Spleen (tissue), 11 donors: ENCODE measurements around the gene ZNF106. TPM values are rescaled to one million over a fixed set of nuclear protein-coding genes. Genes with fewer than 3 reads are reported as not detected.
A peak's percentile ranks its signal among the peaks of the same experiment; 100 is the strongest.

Source experiments
- DNase-seq: peaks from one replicate; pipeline ENCODE4 v3.0.0-alpha.2; 2020
- H3K27ac ChIP-seq, 8 donors: fragments of 200-600 bp; sonication (generic) in 7 of 8; 1 replicate in 4 of 8; 2 replicates in 4 of 8; pipeline versions ENCODE4 v1.5.0 to v1.8.0; 2016 to 2021; ENCODE audit warnings: inconsistent platforms in 4 of 8, mild to moderate bottlenecking in 4 of 8, moderate library complexity in 1 of 8
- H3K27me3 ChIP-seq, 7 donors: fragments of 200-600 bp; sonication (generic) in 6 of 7; replicated peaks in 1 of 7; 1 replicate in 4 of 7; 2 replicates in 3 of 7; pipeline versions ENCODE4 v1.5.0 to v1.8.0; 2016 to 2021; ENCODE audit warnings: inconsistent platforms in 3 of 7, mild to moderate bottlenecking in 1 of 7
- H3K36me3 ChIP-seq, 6 donors: fragments of 200-600 bp; sonication (generic) in 5 of 6; 1 replicate in 4 of 6; 2 replicates in 2 of 6; pipeline versions ENCODE4 v1.5.0 to v1.8.0; 2016 to 2021; ENCODE audit warnings: inconsistent platforms in 2 of 6
- H3K4me1 ChIP-seq, 6 donors: fragments of 200-600 bp; sonication (generic) in 5 of 6; 1 replicate in 3 of 6; 2 replicates in 3 of 6; pipeline versions ENCODE4 v1.5.0 to v1.8.0; 2016 to 2021; ENCODE audit warnings: inconsistent platforms in 3 of 6
- H3K4me3 ChIP-seq, 8 donors: fragments of 200-600 bp; sonication (generic) in 7 of 8; 1 replicate in 4 of 8; 2 replicates in 4 of 8; pipeline versions ENCODE4 v1.5.0 to v1.8.0; 2016 to 2021; ENCODE audit warnings: inconsistent platforms in 4 of 8, mild to moderate bottlenecking in 4 of 8, moderate library complexity in 2 of 8
- H3K9me3 ChIP-seq, 8 donors: fragments of 200-600 bp; sonication (generic) in 7 of 8; 1 replicate in 4 of 8; 2 replicates in 4 of 8; pipeline versions ENCODE4 v1.5.0 to v1.8.0; 2016 to 2021; ENCODE audit warnings: inconsistent platforms in 4 of 8
- CTCF ChIP-seq, 11 experiments: fragments of 200-600 bp in 7 of 11; fragments of 450-650 bp in 4 of 11; sonication (generic) in 4 of 11; IDR thresholded peaks in 8 of 11; conservative IDR thresholded peaks in 3 of 11; 1 replicate in 7 of 11; 2 replicates in 4 of 11; pipeline versions ENCODE4 v1.4.0 to v1.8.0; 2016 to 2021; ENCODE audit warnings: antibody characterized with exemption in 11 of 11, inconsistent platforms in 4 of 11, mild to moderate bottlenecking in 1 of 11
- POLR2A ChIP-seq, 3 donors: fragments of 450-650 bp; IDR thresholded peaks; one replicate each; pipeline ENCODE4 v1.5.1; 2017; ENCODE audit warnings: antibody characterized with exemption in 3 of 3, mild to moderate bottlenecking in 1 of 3
- POLR2AphosphoS5 ChIP-seq, 3 donors: sonication (generic); formaldehyde crosslinking; IDR thresholded peaks; one replicate each; pipeline ENCODE4 v1.5.1; 2017; ENCODE audit warnings: antibody characterized with exemption in 3 of 3
- WGBS, 5 donors: extraction: QIAGEN DNeasy Blood & Tissue Kit in 3 of 5; methylation state at CpG; one replicate each; pipeline versions ENCODE4 v1.1.5 to v1.1.7; 2013 to 2018; 5-methylcytosine and 5-hydroxymethylcytosine counted together
- intact Hi-C: fragments of 100-400 bp; cut with DNase I; formaldehyde crosslinking; loops from one replicate; pipeline ENCODE4 v1.15.0; 2023; ENCODE audit warnings: low total_unique reads
- polyA plus RNA-seq, 3 donors: library from polyadenylated mRNA; stranded (reverse); fragments of 200-250 nt; gene quantifications; one replicate each; pipeline ENCODE4 v1.2.1, GENCODE V29; 2013
- total RNA-seq, 7 donors: library from RNA; depleted of rRNA in 3 of 7; stranded (reverse); fragments of >200 nt in 3 of 7; fragmentation: NEBNext Ultra II Directional in 4 of 7; extraction: Animal tissue kit (Norgen Biotek cat#: 25700) in 4 of 7; gene quantifications; one replicate each; pipeline versions ENCODE4 v1.1.0 to v1.2.1, GENCODE V29; 2016 to 2021
- donor health status: healthy with polysubstance abuse.
- donor health status: DM: no; HTN: no; CAD: no; lungs with moderate emphysema.
- donor health status: DM: no; HTN: no; CAD: no.
- donor health status: Bipolar disorder and iron deficiency.
- donor health status: healthy.
- donor health status: DM: no; HTN: no; CAD: no.
- donor health status: DM: yes; HTN: yes; CAD: no.

The ZNF106 gene
- total and polyA plus RNA-seq, 10 donors: 4.6 to 93.3 (median 71.3) TPM

DNA sequence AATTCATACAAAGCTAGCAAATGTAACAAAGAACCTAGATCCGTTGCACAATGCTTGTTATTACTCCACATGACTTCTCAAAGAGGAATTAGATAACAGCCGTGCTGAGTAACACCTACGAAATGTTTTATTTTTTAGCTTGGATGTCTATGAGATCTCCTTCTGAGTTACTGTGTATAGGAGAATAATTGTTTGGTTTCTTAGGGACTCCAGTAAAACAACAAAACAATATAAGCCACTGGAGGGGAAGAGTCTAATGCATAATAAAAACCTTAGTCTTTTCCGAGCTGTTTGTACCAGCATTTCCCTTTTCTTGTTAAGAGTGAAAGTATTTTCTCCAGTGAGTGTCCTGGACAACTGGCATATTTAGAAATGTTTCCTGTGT is 20.1 kb upstream of the ZNF106 start:
- WGBS, 5 donors: 25 to 44% (median 32%) methylated on average over 4 of the region's 4 CpGs
- no peak for DNase-seq
- H3K4me3 ChIP-seq: peak overlapping the region in 3 of 8 donors; percentile 2 to 50 (median 21)
- no peaks in the 10 kb centered on the region for H3K27me3 ChIP-seq
- peaks cover 6 to 62% (median 36%) of the 10 kb centered on the region in 6 donors for H3K4me1 ChIP-seq
- no peaks in the 10 kb centered on the region for H3K9me3 ChIP-seq
- no peak for TF ChIP-seq POLR2A (IDR thresholded peaks at IDR 0.05)
- no peak for TF ChIP-seq CTCF (IDR thresholded peaks at IDR 0.05 in 8 of 11, conservative IDR thresholded peaks at IDR 0.05 in 3 of 11)
- TF ChIP-seq POLR2AphosphoS5 (IDR thresholded peaks at IDR 0.05): no peak
- peak overlapping the region; percentile 37 to 86 (median 79) for H3K27ac ChIP-seq
- H3K36me3 ChIP-seq: peaks cover 0 to 63% (median 28%) of the 10 kb centered on the region in 6 donors
- intact Hi-C loops: no loop called here

DNA sequence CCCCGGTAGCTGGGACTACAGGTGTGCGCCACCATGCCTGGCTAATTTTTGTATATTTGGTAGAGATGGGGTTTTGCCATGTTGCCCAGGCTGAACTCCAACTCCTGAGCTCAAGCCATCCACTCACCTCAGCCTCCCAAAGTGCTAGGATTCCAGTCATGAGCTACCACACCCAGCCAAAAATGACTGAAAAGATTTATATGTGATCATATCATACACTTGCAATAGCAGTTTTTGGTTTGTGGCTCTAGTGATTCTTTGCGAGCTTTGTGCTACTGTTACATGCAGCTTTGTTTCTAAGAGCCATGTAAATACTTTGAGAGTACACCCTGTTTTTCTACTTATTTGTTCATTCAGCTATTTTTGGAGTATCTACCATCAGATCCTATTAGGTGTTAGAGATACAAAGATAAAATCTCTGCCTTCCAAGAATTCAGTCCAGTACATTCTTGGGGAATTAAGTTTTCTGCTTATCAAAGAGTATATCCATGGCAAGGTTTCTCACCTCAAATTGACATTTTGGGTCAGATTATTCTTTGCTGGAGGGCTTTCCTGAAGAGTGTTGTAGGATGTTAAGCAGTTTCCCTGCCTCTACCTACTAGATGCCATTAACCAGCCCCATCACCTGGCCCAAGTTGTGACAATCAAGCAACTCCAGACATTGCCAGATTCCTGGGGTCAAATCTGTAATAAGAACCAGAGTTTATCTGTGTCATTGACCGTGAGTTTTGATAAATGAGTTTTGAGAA is 19.5 kb upstream of the ZNF106 start:
- intact Hi-C loops: no loop called here
- Histone ChIP-seq H3K36me3 (peaks cover 0 to 63% (median 23%) of the 10 kb centered on the region in 6 donors), H3K27ac (peak overlapping the region in 7 of 8 donors; percentile 67 to 86 (median 81)), H3K4me1 (peaks cover 6 to 67% (median 39%) of the 10 kb centered on the region in 6 donors), H3K9me3 (no peaks in the 10 kb centered on the region), H3K27me3 (no peaks in the 10 kb centered on the region), H3K4me3 (peak overlapping the region in 3 of 8 donors; percentile 2 to 50 (median 21))
- WGBS, 5 donors: 79 to 88% (median 84%) methylated on average over 4 of the region's 4 CpGs
- no peak for TF ChIP-seq CTCF (IDR thresholded peaks at IDR 0.05 in 8 of 11, conservative IDR thresholded peaks at IDR 0.05 in 3 of 11)
- TF ChIP-seq POLR2AphosphoS5 (IDR thresholded peaks at IDR 0.05): no peak
- TF ChIP-seq POLR2A (IDR thresholded peaks at IDR 0.05): no peak
- DNase-seq: no peak

- no peaks in the 10 kb centered on the region for H3K9me3 ChIP-seq
- TF ChIP-seq CTCF (IDR thresholded peaks at IDR 0.05 in 8 of 11, conservative IDR thresholded peaks at IDR 0.05 in 3 of 11) (no peak), POLR2A (IDR thresholded peaks at IDR 0.05) (no peak), POLR2AphosphoS5 (IDR thresholded peaks at IDR 0.05) (no peak)
- 51 to 75% (median 65%) methylated on average over 9 of the region's 9 CpGs for WGBS, 5 donors
- DNase-seq: no peak
- no peaks in the 10 kb centered on the region for H3K27me3 ChIP-seq
- intact Hi-C loops: no loop called here
- peaks cover 0 to 47% (median 4%) of the 10 kb centered on the region in 6 donors for H3K36me3 ChIP-seq
- no peak overlapping the region for H3K4me3 ChIP-seq
- H3K4me1 ChIP-seq: peaks cover 22 to 89% (median 61%) of the 10 kb centered on the region in 6 donors
- H3K27ac ChIP-seq: peak overlapping the region in 5 of 8 donors; percentile 33 to 55 (median 35)
Measured at GRCh38 chr15:42508263-42508690, 17.3 kb upstream of the ZNF106 start.

DNA sequence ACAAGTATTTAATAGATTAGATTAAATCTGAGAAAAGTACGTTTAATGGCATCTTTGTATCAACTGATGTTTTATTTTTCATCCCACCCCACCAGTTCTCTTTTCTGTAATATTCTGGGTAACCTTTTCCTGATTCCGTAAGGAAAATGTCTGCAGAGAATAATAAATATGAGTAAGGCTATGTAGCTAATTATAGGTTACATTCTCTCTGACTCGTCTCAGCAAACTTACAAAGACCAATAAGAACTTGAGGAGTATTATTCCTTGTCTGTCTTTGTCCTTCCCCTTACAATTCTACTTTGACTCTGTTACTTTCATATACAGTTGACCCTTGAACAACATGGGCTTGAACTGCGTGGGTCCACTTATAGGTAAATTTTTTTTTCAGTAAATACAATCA is 16.6 kb upstream of the ZNF106 start:
- 83 to 90% (median 89%) methylated on average over 4 of the region's 4 CpGs for WGBS, 5 donors
- intact Hi-C loops: no loop called here
- Histone ChIP-seq H3K27me3 (no peaks in the 10 kb centered on the region), H3K9me3 (no peaks in the 10 kb centered on the region), H3K36me3 (peaks cover 0 to 39% (median 3%) of the 10 kb centered on the region in 6 donors), H3K27ac (peak overlapping the region in 2 of 8 donors; percentile 46 to 55), H3K4me1 (peaks cover 29 to 96% (median 68%) of the 10 kb centered on the region in 6 donors), H3K4me3 (no peak overlapping the region)
- TF ChIP-seq CTCF (IDR thresholded peaks at IDR 0.05 in 8 of 11, conservative IDR thresholded peaks at IDR 0.05 in 3 of 11) (no peak), POLR2AphosphoS5 (IDR thresholded peaks at IDR 0.05) (no peak), POLR2A (IDR thresholded peaks at IDR 0.05) (no peak)
- no peak for DNase-seq
